ENCODE results near the gene MIPOL1. TPM values are rescaled to one million over a fixed set of nuclear protein-coding genes. Genes with fewer than 3 reads are reported as not detected.
"Not testable (repeated sequence)": the region's sequence is repeated elsewhere in the genome, so short reads cannot be mapped to it uniquely, and the experiment has no call there.

Gene MIPOL1
- total RNA-seq, 1 donor from 2014 or later = 8.9 TPM

DNA sequence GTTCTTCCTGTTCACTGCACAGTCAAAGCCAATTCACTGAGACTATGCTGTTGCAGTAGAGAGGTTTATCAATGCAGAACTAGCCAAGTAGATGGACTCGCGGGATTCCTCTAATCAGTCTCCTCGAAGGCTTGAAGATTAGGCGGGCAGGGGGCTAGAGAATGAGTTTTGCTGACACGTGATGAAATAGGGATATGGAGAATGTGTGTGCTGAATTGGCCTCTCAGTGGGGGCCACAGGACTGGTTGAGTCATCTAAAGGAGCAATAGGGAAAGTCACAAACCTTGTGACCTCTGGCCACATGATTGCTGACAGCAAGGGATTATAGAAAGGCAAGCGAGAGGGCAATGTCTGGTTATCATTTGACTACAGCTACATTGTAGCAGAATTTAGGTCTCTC is 12.7 kb downstream of the MIPOL1 start:
- H3K4me3 ChIP-seq = no peak overlapping the region

DNA sequence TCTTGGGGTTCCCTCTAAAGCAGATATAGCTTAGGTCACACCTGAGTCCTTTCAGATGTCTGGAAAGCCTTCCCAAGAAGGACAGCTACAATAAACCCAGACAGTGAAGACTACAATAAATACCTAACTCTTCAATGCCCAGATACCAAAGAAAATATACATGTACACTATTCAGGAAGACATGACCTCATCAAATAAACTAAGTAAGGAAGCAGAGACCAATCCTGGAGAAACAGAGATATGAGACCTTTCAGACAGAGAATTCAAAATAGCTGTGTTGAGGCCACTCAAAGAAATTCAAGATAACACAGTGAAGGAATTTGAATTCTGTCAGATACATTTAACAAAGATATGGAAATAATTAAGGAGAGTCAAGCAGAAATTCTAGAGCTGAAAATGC is 15.3 kb downstream of the MIPOL1 start:
- Histone ChIP-seq H3K36me3 (peaks cover 13% of the 10 kb centered on the region), H3K9me3 (replicated peaks) (peaks cover 17% of the 10 kb centered on the region), H3K4me3 (no peak overlapping the region), H3K4me1 (no peaks in the 10 kb centered on the region), H3K27ac (replicated peaks) (no peak overlapping the region), H3K27me3 (ENCODE audit: low read depth) (no peaks in the 10 kb centered on the region)
- intact Hi-C loops (cut with micrococcal nuclease) = no loop called here
- DNase-seq = no peak
- TF ChIP-seq, protein P1, sequence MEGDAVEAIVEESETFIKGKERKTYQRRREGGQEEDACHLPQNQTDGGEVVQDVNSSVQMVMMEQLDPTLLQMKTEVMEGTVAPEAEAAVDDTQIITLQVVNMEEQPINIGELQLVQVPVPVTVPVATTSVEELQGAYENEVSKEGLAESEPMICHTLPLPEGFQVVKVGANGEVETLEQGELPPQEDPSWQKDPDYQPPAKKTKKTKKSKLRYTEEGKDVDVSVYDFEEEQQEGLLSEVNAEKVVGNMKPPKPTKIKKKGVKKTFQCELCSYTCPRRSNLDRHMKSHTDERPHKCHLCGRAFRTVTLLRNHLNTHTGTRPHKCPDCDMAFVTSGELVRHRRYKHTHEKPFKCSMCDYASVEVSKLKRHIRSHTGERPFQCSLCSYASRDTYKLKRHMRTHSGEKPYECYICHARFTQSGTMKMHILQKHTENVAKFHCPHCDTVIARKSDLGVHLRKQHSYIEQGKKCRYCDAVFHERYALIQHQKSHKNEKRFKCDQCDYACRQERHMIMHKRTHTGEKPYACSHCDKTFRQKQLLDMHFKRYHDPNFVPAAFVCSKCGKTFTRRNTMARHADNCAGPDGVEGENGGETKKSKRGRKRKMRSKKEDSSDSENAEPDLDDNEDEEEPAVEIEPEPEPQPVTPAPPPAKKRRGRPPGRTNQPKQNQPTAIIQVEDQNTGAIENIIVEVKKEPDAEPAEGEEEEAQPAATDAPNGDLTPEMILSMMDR (IDR thresholded peaks at IDR 0.05; ENCODE audit: borderline replicate concordance) = no peak

More for the DNA sequence above, 12.7 kb downstream of the MIPOL1 start:
- intact Hi-C loops (cut with micrococcal nuclease) = no loop called here
- Histone ChIP-seq H3K27ac (replicated peaks) (no peak overlapping the region), H3K36me3 (peaks cover 14% of the 10 kb centered on the region), H3K4me1 (no peaks in the 10 kb centered on the region), H3K27me3 (ENCODE audit: low read depth) (no peaks in the 10 kb centered on the region), H3K9me3 (replicated peaks) (peaks cover 23% of the 10 kb centered on the region)
- TF ChIP-seq, protein P1 (IDR thresholded peaks at IDR 0.05; ENCODE audit: borderline replicate concordance) = no peak
- DNase-seq = no peak

DNA sequence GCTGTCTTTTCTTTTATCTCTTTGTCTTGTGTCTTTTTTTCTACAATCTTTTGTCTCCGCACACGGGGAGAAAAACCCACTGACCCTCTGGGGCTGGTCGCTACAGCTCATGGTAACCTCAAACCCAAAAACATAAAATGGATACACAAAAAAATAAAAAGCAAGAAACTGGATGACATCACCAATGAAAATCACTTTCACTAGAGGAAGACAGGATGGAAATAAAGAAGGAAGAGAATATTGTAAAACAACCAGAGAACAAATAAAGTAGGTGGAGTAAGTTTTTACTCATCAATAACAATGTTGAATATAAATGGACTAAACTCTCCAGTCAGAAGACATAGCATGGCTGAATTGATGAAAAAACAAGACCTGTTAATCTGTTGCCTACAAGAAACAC is 17.6 kb downstream of the MIPOL1 start:
- H3K27ac ChIP-seq (replicated peaks) = no peak overlapping the region
- intact Hi-C loops (cut with micrococcal nuclease) = no loop called here
- no peak for DNase-seq

GRCh38 chr14:37221073-37221472 is 23.3 kb downstream of the MIPOL1 start:
- no peaks in the 10 kb centered on the region for H3K27me3 ChIP-seq (ENCODE audit: low read depth)
- DNase-seq = no peak
- H3K4me1 ChIP-seq = no peaks in the 10 kb centered on the region
- intact Hi-C loops (cut with micrococcal nuclease) = no loop called here
- H3K4me3 ChIP-seq = no peak overlapping the region
- peaks cover 29% of the 10 kb centered on the region for H3K9me3 ChIP-seq (replicated peaks)
- H3K27ac ChIP-seq (replicated peaks) = no peak overlapping the region
- peaks cover 7% of the 10 kb centered on the region for H3K36me3 ChIP-seq
- TF ChIP-seq, protein P1 (IDR thresholded peaks at IDR 0.05; ENCODE audit: borderline replicate concordance) = no peak

More for the DNA sequence above, 17.6 kb downstream of the MIPOL1 start:
- Histone ChIP-seq H3K27me3 (ENCODE audit: low read depth) (no peaks in the 10 kb centered on the region), H3K9me3 (replicated peaks) (peaks cover 17% of the 10 kb centered on the region), H3K4me3 (no peak overlapping the region), H3K36me3 (peaks cover 13% of the 10 kb centered on the region), H3K4me1 (no peaks in the 10 kb centered on the region)
- TF ChIP-seq, protein P1 (IDR thresholded peaks at IDR 0.05; ENCODE audit: borderline replicate concordance) = no peak

- H3K9me3 ChIP-seq (replicated peaks) = peaks cover 27% of the 10 kb centered on the region
- H3K4me1 ChIP-seq = no peaks in the 10 kb centered on the region
- peaks cover 7% of the 10 kb centered on the region for H3K36me3 ChIP-seq
- TF ChIP-seq, protein P1 (IDR thresholded peaks at IDR 0.05; ENCODE audit: borderline replicate concordance) = no peak
- no peaks in the 10 kb centered on the region for H3K27me3 ChIP-seq (ENCODE audit: low read depth)
- no peak overlapping the region for H3K4me3 ChIP-seq
- intact Hi-C loops (cut with micrococcal nuclease) = no loop called here
- H3K27ac ChIP-seq (replicated peaks) = no peak overlapping the region
- DNase-seq = no peak
Observed at GRCh38 chr14:37223947-37224474, 26.3 kb downstream of the MIPOL1 start.

- intact Hi-C loops (cut with micrococcal nuclease); H3K27ac ChIP-seq (replicated peaks): not testable (repeated sequence)
Observed at GRCh38 chr14:37225668-37226067, 27.9 kb downstream of the MIPOL1 start.

More at GRCh38 chr14:37225668-37226067, 27.9 kb downstream of the MIPOL1 start:
- H3K4me3 ChIP-seq; H3K27me3 ChIP-seq (ENCODE audit: low read depth); DNase-seq; H3K36me3 ChIP-seq; H3K4me1 ChIP-seq: not testable (repeated sequence)
- peaks cover 24% of the 10 kb centered on the region for H3K9me3 ChIP-seq (replicated peaks)
